ENCODE measurements around the gene CD300A.
A peak's percentile ranks its signal among the peaks of the same experiment; 100 is the strongest.

The CD300A gene

GRCh38 chr17:74457146-74457819, 9.2 kb upstream of the CD300A start:
- DNase-seq = peak; percentile 53

- no peak for DNase-seq
Observed at GRCh38 chr17:74457820-74458166, 8.6 kb upstream of the CD300A start.

- DNase-seq = no peak
Observed at GRCh38 chr17:74458835-74459234, 7.6 kb upstream of the CD300A start.

GRCh38 chr17:74459622-74460021, 6.8 kb upstream of the CD300A start:
- DNase-seq = no peak

DNA sequence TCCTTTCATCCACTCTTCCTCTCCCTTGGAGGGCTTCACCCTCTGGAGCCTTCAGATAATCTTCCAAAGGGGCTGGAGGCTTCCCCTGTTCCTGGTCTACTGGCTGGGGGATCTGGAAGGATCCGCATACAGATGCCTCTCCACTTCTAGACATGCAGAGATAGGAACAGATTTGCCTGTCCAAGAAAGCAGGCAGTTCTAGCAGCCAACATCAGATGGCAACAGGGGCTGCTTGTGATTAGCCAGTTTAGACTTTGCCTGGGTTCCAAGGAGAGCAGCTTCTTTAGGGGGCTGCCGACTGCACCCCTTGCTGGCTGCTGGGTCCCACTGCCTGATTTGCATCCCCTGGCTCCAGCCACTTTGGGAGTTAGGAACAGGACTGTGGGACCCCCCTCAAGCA, 6.2 kb upstream of the CD300A start:
- DNase-seq = no peak

DNA sequence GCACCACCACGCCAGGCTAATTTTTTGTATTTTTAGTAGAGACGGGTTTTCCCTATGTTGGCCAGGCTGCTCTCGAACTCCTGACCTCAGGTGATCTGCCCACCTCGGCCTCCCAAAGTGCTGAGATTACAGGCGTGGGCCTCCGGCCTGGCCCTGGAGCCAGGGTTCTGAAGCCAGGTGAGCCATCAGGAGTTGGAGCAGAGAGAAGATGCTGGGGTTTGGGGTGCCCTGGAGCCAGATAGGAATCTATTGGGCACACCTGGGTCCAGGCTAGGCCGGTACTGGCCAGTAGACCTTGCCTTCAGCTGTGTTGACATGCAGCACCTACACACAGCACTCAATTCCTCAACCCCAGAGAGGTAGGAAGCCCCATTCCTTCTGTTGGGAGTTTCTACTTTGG, 5.4 kb upstream of the CD300A start:
- DNase-seq = no peak

DNA sequence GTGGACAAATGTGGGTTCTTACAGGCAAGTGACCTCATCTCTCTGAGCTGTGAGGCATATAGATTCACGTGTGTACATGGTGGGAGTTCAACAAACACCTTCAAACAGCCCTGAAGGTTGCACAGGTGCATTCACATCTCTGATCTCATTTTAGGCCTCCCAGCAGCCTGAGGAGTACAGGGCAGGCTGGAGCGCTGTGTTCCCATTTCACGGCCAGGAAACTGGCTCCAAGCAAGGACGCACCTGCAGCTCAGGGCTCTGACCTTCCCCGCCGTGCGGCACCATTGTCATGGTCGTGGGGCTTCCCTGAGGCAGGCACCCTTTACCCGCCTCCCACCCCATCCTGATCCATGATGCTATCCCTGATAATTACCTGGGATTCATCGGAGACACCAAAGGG, 4.8 kb upstream of the CD300A start:
- no peak for DNase-seq

- no peak for DNase-seq
Observed at GRCh38 chr17:74464730-74465377, 1.6 kb upstream of the CD300A start.

DNA sequence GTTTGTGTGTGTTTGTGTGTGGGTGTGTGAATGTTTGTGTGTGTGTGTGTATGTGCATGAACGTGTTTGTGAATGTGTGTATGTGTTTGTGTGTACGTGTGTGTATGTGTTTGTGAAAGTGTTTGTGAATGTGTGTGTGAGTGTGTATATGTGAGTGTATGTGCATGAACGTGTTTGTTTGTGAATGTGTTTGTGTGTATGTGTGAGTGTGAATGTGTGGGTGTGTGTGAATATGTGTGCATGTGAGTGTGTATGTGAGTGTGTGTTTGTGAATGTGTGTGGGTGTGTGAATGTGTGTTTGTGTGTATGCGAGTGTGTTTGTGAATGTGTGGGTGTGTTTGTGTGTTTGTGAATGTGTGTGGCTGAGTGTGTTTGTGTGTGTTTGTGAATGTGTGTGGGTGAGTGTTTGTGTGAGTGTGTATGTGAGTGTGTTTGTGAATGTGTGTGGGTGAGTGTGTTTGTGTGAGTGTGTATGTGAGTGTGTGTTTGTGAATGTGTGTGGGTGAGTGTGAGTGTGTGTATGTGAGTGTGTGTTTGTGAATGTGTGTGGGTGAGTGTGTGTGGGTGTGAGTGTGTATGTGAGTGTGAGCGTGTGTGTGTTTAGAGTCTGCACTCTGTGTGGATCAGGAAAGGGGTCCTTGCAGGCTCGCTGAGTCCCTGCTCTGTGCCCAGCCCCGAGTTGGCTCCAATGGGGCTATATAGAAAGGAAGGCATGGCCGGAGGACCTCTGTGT, 890 bp upstream of the CD300A start:
- DNase-seq = no peak

- DNase-seq = no peak
Observed at GRCh38 chr17:74466828-74467184, 372 bp downstream of the CD300A start.

- no peak for DNase-seq
Observed at GRCh38 chr17:74467221-74467951, 952 bp downstream of the CD300A start.

DNA sequence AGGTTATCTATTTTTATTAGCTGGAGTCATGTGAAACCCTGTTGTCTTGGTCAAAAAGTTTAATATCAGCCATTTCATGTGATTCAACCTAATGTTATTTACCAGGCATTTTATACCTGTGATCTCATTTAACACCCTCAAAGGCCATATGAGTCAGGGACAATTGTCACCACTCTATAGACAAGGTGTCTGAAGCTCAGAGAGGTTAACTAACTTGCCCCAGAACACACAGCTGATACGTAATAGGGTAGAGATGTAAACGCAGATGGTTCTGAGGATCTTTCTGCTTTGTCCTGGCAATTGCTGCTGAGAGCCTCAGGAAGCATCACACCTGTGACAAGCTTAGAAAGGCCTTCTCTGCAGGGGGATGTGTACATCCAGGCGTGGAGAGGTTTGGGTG, 4.9 kb downstream of the CD300A start:
- no peak for DNase-seq

DNA sequence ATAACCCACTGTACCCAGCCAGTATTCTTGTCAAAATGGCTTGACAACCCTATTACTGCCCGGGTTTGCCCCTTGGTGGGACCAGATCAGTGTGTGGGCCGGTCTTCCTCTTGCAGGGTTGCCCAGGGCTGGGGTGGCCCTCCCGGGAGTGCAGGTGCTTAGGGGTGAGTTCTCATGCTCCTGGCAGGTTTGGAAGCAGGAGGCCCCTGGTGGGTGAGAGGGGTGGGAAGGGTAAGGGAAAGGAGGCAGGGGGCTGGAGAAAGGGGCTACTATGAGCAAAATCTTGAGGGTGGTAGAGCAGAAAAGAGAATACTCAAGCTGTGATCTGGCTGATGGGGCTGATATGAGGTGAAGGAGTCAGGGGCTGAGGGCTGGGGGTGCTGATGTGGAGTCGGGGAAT, 6.5 kb downstream of the CD300A start:
- no peak for DNase-seq

DNA sequence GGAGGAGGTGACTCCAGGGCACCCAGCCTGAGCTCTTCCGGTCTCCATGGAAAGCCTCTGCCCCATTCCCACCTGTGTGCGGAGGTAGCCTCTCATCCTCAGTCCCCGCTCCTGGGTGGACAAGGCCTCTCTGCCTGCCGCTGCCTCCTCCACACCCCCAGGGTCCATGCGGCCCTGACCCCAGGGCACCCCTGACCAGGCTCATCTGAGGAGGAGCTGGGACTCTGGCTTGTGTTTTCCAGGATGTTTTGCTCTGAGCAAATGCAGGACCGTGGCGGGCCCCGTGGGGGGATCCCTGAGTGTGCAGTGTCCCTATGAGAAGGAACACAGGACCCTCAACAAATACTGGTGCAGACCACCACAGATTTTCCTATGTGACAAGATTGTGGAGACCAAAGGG, 6.9 kb downstream of the CD300A start:
- no peak for DNase-seq

DNA sequence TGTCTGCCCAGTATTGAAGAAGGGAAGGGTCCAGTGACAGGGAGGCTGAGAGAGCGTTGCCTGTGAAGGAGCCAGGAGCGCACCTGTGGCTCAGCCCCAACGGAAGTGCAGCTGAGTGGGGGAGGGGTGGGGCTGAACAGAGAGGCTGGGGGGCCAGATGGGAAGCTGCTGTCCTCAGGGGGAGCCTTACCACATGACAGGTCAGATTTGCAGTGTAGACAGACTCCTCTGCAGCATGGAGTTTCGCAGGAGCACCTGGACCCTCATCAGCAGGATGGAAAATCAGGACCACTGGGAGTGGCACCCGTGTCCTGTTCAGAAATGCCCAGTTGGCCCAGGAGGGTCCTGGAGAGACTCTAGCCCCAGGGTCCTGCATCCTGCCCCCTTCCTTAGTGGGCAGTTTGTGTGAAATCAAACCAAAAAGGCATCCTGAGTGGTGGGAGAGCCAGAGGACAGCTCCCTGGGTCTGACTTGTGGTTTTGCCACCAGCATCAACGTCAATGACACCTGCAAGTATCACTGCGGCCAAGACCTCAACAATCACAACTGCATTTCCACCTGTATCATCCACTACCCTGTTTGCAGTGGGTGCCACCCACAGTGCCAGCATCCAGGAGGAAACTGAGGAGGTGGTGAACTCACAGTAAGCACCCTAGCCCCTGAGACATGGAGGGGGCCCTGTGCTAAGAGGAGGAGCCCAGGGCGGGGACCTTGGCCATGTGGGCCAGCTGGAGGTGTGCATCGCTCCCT, 7.8 kb downstream of the CD300A start:
- no peak for DNase-seq

DNA sequence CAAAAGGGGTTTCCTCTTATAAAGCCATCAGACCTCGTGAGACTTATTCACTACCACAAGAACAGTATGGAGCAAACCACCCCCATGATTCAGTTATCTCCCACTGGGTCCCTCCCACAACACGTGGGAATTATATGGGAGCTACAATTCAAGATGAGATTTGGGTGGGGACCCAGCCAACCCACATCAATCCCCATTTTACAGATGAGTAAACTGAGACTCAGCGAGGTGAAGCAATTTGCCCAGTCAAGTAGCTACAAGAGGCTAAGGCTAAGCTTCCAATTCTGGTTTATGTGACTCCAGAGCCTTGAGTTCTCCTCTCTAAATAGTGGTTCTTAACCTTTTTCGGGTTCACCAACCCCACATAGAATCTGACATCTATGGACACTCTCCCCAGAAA, 8.8 kb downstream of the CD300A start:
- no peak for DNase-seq

GRCh38 chr17:74477411-74477810, 11.0 kb downstream of the CD300A start:
- no peak for DNase-seq

DNA sequence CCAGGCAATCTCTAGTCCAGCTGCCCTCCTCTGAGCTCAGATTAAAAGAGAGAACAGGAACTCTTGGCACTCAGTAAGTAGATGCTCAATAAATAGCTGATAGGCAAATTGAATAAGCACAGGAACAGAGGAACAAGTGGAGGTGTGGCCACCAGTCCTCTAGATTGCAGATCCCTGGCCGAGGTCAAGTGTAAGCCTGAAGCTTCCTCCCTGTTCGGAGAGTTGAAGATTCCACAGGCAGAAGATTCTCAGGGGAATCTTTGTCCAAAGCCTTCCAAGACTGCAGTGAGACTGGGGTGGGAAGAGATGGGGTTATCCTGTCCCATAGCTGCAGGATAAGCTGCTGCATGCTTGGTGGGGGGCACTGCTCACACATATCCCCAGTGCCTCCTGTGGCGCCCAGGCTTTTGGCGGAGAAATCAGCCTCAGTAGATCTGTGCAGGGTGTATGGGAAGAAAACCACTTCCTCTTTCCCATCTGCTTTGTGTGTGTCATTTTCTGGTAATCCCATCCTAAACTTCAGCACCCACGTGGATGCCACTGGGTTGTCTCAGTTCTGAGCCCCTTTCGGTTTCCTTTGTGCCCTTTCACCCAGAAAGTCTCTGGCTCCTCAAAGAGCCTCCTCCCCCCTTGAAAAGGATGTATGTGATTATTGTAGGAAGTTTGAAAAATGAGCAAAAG, 12.1 kb downstream of the CD300A start:
- DNase-seq = no peak

DNA sequence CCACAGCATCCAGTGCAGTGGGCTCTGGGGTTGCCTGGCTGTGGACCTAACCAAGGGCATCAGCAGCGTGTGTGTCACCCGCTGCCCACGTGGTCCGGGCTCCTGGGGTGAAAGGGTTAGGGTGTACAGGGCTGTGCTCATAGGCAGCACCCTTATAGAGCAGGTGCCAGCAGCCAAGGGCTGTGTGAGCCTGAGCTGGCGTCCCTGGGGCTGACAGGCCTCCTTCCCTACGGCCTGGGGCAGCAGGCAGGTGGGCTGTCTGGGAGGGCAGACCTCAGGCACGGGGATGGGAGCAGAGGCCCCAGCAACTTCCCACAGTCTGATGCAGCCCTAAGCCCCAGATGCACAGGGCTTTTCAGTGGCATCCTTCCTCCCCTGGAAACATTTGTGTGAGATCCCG, 13.9 kb downstream of the CD300A start:
- no peak for DNase-seq

- DNase-seq = no peak
Observed at GRCh38 chr17:74481621-74482020, 15.2 kb downstream of the CD300A start.

DNA sequence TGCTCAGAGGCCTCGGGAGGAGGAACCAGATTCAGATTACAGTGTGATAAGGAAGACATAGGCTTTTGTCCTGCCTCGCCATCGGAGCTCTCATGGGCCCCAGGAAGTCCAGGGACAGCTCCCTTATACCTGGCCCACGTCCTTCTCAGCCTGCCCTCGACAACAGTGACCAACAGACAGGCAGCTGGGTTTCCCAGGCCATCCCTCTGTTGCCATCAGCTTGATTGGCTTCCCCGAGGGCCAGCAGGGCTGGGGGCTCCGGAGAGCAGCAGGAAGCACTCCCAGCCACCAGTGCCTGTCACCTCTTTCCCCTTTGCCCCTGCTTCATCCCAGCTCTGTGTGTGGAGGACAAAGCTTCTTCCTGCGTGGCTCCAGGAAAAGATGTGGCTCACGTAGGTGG, 17.6 kb downstream of the CD300A start:
- DNase-seq = no peak

DNA sequence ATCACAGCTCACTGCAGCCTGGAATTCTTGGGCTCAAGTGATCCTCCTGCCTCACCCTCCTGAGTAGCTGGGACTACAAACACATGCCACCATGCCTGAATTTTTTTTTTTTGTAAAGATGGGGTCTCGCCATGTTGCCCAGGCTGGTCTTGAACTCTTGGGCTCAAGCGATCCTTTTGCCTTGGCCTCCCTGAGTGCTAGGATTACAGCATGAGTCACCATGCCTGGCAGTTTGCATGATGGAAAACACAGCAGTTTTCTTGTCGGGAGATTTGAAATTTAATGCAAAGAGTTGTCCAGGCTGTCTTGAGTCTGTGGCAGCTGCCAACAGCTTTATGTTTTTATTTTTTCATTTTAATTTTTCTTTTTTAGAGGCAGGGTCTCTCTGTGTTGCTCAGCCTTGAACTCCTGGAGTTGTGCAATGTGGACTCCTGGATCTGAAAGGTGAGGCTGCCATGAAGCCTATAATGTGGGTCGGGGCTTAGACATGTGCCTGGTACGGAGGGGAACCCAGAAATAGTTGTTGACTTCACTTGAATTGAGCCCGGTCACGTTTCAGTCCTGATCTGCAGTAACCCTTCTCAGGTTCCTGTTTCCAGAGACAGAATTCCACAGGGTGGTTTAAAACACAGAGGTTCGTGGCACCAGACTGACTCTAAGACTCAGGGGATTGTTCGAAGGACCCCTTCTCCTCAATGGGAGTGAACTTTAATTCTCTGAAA, 18.7 kb downstream of the CD300A start:
- no peak for DNase-seq
